K562 (cell line): ENCODE measurements around the gene AQP11. TPM values are rescaled to one million over a fixed set of nuclear protein-coding genes. Genes with fewer than 3 reads are reported as not detected.

Experiments
- FOXJ2 ChIP-seq: fragments of 200-800 bp; sonication (Bioruptor generic); IDR thresholded peaks from 2 replicates; pipeline ENCODE4 v1.6.1; 2016; ENCODE audit warnings: missing genetic modification characterization, missing compliant biosample characterization
- HMG20B ChIP-seq: fragments of 250-450 bp; sonication (Bioruptor Pico); IDR thresholded peaks from 2 replicates; pipeline ENCODE4 v1.5.0; 2021; ENCODE audit warnings: mild to moderate bottlenecking
- NELFE ChIP-seq: IDR thresholded peaks from 2 replicates; pipeline ENCODE4 v1.6.1; 2011; ENCODE audit warnings: mild to moderate bottlenecking; ENCODE audit not compliant: insufficient read depth, insufficient read length
- NFATC3 ChIP-seq: fragments of 450-650 bp; IDR thresholded peaks from 2 replicates; pipeline ENCODE4 v1.6.1; 2017; ENCODE audit warnings: mild to moderate bottlenecking
- RAD21 ChIP-seq, 2 experiments: fragments of 250-450 bp in 1 of 2; fragments of 450-650 bp in 1 of 2; sonication (Bioruptor Pico) in 1 of 2; formaldehyde crosslinking in 1 of 2; IDR thresholded peaks in 1 of 2; conservative IDR thresholded peaks in 1 of 2; 2 replicates each; pipeline versions ENCODE4 v1.4.0 to v1.8.0; 2020 to 2022; ENCODE audit warnings: mild to moderate bottlenecking in 2 of 2, moderate library complexity in 1 of 2
- REST ChIP-seq, 2 experiments: fragments of 450-650 bp; formaldehyde crosslinking in 1 of 2; IDR thresholded peaks; 2 replicates each; pipeline versions ENCODE4 v1.4.0 to v1.6.1; 2014 to 2020; ENCODE audit warnings: mild to moderate bottlenecking in 2 of 2, borderline replicate concordance in 1 of 2, low read depth in 1 of 2
- SIN3B ChIP-seq: fragments of 450-650 bp; IDR thresholded peaks from 2 replicates; pipeline ENCODE4 v1.6.1; 2017; ENCODE audit warnings: low read depth, mild to moderate bottlenecking, moderate library complexity
- SMC3 ChIP-seq: conservative IDR thresholded peaks from 2 replicates; pipeline ENCODE4 v1.6.1; 2011; ENCODE audit warnings: low read depth, low read length, improper control_type of control experiment; ENCODE audit not compliant: insufficient read depth
- TEAD1 ChIP-seq, 2 experiments: fragments of 450-650 bp in 1 of 2; sonication (generic) in 1 of 2; formaldehyde crosslinking; IDR thresholded peaks; 2 replicates each; pipeline versions ENCODE4 v1.4.0 to v1.8.0; 2020 to 2022; ENCODE audit warnings: mild to moderate bottlenecking in 2 of 2, missing genetic modification reagents in 1 of 2
- TEAD4 ChIP-seq, 2 experiments: sonication (generic) in 1 of 2; formaldehyde crosslinking in 1 of 2; IDR thresholded peaks; 2 replicates each; pipeline versions ENCODE4 v1.6.1 to v1.8.0; 2012 to 2022; ENCODE audit warnings: borderline replicate concordance in 1 of 2, inconsistent platforms in 1 of 2, low read length in 1 of 2, mild to moderate bottlenecking in 1 of 2, missing genetic modification reagents in 1 of 2
- ZBED1 ChIP-seq: IDR thresholded peaks from 2 replicates; pipeline ENCODE4 v1.6.1; 2014
- ZNF507 ChIP-seq: conservative IDR thresholded peaks from 2 replicates; pipeline ENCODE4 v1.6.1; 2017; ENCODE audit warnings: missing genetic modification characterization, missing compliant biosample characterization
- ZNF764 ChIP-seq: fragments of 250-450 bp; sonication (Bioruptor Pico); IDR thresholded peaks from 2 replicates; pipeline ENCODE4 v1.4.0; 2020; ENCODE audit warnings: low read depth, mild to moderate bottlenecking, moderate library complexity
- polyA plus RNA-seq, 8 experiments: library from polyadenylated mRNA; depleted of rRNA in 4 of 8; stranded (reverse) in 5 of 8; unstranded in 3 of 8; fragments of >200 nt; fragmentation: Nextera tagmentation in 2 of 8; fragmentation: Illumina TruSeq in 1 of 8; extraction: Ambion mirVana in 2 of 8; extraction: Trizol in 1 of 8; gene quantifications; 2 replicates each; pipeline versions ENCODE4 v1.2.1 to v1.2.3, GENCODE V29; 2011 to 2014; ENCODE audit warnings: inconsistent platforms in 1 of 8, missing spikeins in 1 of 8
- total RNA-seq, 7 experiments: library from RNA; depleted of rRNA in 6 of 7; stranded (reverse); fragments of >200 nt in 6 of 7; fragmentation: Illumina TruSeq in 2 of 7; extraction: Trizol in 2 of 7; gene quantifications; 2 replicates each; pipeline versions ENCODE4 v1.2.1 to v1.2.3, GENCODE V29; 2011 to 2021; ENCODE audit warnings: low replicate concordance in 1 of 7
- TF ChIP-seq, protein P1 (sequence below), 2 experiments: fragments of 450-650 bp in 1 of 2; sonication (generic) in 1 of 2; formaldehyde crosslinking in 1 of 2; IDR thresholded peaks in 1 of 2; conservative IDR thresholded peaks in 1 of 2; 2 replicates each; pipeline versions ENCODE4 v1.6.1 to v1.8.1; 2016 to 2023; ENCODE audit warnings: mild to moderate bottlenecking in 2 of 2, moderate library complexity in 2 of 2, inconsistent platforms in 1 of 2, missing genetic modification reagents in 1 of 2
- TF ChIP-seq, protein P2 (sequence below): fragments of 250-450 bp; sonication (Bioruptor Pico); IDR thresholded peaks from 2 replicates; pipeline ENCODE4 v1.8.0; 2021; ENCODE audit warnings: borderline replicate concordance, mild to moderate bottlenecking, moderate library complexity; ENCODE audit not compliant: poor library complexity, severe bottlenecking

The AQP11 gene
- total and polyA plus RNA-seq, 9 of the 15 experiments (the other 6 are each of a cell fraction or from before 2014, with no cell fraction given) = 0.09 to 1.0 (median 0.36) TPM

GRCh38 chr11:77619576-77620198, 29.9 kb downstream of the AQP11 start (continued):
- TF ChIP-seq, protein P1, sequence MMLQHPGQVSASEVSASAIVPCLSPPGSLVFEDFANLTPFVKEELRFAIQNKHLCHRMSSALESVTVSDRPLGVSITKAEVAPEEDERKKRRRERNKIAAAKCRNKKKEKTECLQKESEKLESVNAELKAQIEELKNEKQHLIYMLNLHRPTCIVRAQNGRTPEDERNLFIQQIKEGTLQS (IDR thresholded peaks at IDR 0.05) = no peak
- TF ChIP-seq, protein P1 (CRISPR knock-in tag; conservative IDR thresholded peaks at IDR 0.05) = no peak
- TF ChIP-seq RAD21 (CRISPR knock-in tag; conservative IDR thresholded peaks at IDR 0.05 in 1 of 2, IDR thresholded peaks at IDR 0.05 in 1 of 2) (peak; percentile 71 to 75), REST (IDR thresholded peaks at IDR 0.05; ENCODE audit: borderline replicate concordance) (peak; percentile 63; the same call in 1 of the 2 replicates), REST (CRISPR knock-in tag; IDR thresholded peaks at IDR 0.05; ENCODE audit: low read depth) (no peak), SMC3 (peak; percentile 26; the same call in 1 of the 2 replicates), ZBED1 (no peak), NFATC3 (0 out of 2 replicates have a peak, but pooled peaks have one; percentile 40), TEAD1 (CRISPR knock-in tag; IDR thresholded peaks at IDR 0.05) (0 out of 4 replicates have a peak, but pooled peaks of 1 of the 2 experiments have one; percentile 8), SIN3B (no peak), HMG20B (CRISPR knock-in tag) (no peak), ZNF507 (no peak), ZNF764 (CRISPR knock-in tag) (no peak), TEAD4 (IDR thresholded peaks at IDR 0.05; ENCODE audit: low read length) (0 out of 2 replicates have a peak, but pooled peaks have one; percentile 20), TEAD4 (CRISPR knock-in tag; IDR thresholded peaks at IDR 0.05; ENCODE audit: borderline replicate concordance) (no peak), FOXJ2 (no peak), NELFE (no peak)
- TF ChIP-seq, protein P2, sequence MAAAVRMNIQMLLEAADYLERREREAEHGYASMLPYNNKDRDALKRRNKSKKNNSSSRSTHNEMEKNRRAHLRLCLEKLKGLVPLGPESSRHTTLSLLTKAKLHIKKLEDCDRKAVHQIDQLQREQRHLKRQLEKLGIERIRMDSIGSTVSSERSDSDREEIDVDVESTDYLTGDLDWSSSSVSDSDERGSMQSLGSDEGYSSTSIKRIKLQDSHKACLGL (CRISPR knock-in tag) = no peak
